GM18508 (cell line): ENCODE results near the gene SLC43A1.

Source experiments
- ATAC-seq: cut with Tn5 transposase; IDR thresholded peaks from one replicate; pipeline ENCODE4 v1.9.1; 2021; ENCODE audit warnings: moderate number of reproducible peaks; ENCODE audit not compliant: insufficient read depth, unreplicated experiment

Gene SLC43A1

GRCh38 chr11:57530215-57530595 lies 14.7 kb upstream of the SLC43A1 start:
- no peak for ATAC-seq

GRCh38 chr11:57529012-57529411 lies 13.5 kb upstream of the SLC43A1 start:
- no peak for ATAC-seq

GRCh38 chr11:57527056-57527631 lies 11.6 kb upstream of the SLC43A1 start:
- ATAC-seq: no peak

GRCh38 chr11:57523419-57523818 lies 7.9 kb upstream of the SLC43A1 start:
- no peak for ATAC-seq

GRCh38 chr11:57521116-57521515 lies 5.6 kb upstream of the SLC43A1 start:
- ATAC-seq: no peak

- no peak for ATAC-seq
Measured at GRCh38 chr11:57516061-57516443, 550 bp upstream of the SLC43A1 start.

- ATAC-seq: no peak
Measured at GRCh38 chr11:57514538-57515331, 767 bp downstream of the SLC43A1 start.

- ATAC-seq: no peak
Measured at GRCh38 chr11:57513911-57514537, 1.5 kb downstream of the SLC43A1 start.

GRCh38 chr11:57513452-57513795 lies 2.1 kb downstream of the SLC43A1 start:
- ATAC-seq: no peak

- ATAC-seq: no peak
Measured at GRCh38 chr11:57512646-57513451, 2.7 kb downstream of the SLC43A1 start.

- ATAC-seq: no peak
Measured at GRCh38 chr11:57511741-57512430, 3.6 kb downstream of the SLC43A1 start.

GRCh38 chr11:57508341-57509170 lies 6.9 kb downstream of the SLC43A1 start:
- no peak for ATAC-seq

GRCh38 chr11:57506522-57506921 lies 9.0 kb downstream of the SLC43A1 start:
- ATAC-seq: no peak

GRCh38 chr11:57504511-57504910 lies 11.0 kb downstream of the SLC43A1 start:
- no peak for ATAC-seq

- ATAC-seq: no peak
Measured at GRCh38 chr11:57502870-57503269, 12.6 kb downstream of the SLC43A1 start.

- ATAC-seq: no peak
Measured at GRCh38 chr11:57502376-57502775, 13.1 kb downstream of the SLC43A1 start.

- no peak for ATAC-seq
Measured at GRCh38 chr11:57501953-57502352, 13.5 kb downstream of the SLC43A1 start.

- no peak for ATAC-seq
Measured at GRCh38 chr11:57500926-57501325, 14.6 kb downstream of the SLC43A1 start.

- no peak for ATAC-seq
Measured at GRCh38 chr11:57500515-57500914, 15.0 kb downstream of the SLC43A1 start.
